ENCODE measurements around the gene FGD2. TPM values are rescaled to one million over a fixed set of nuclear protein-coding genes. Genes with fewer than 3 reads are reported as not detected.

The FGD2 gene
- total and polyA plus RNA-seq, 2 of the 4 experiments (the other 2 are of a cell fraction), result 0.07 TPM; not detected in 1

GRCh38 chr6:37068356-37069270 is 63.2 kb downstream of the FGD2 start (continued):
- no peak for TF ChIP-seq CTCF (conservative IDR thresholded peaks at IDR 0.05; ENCODE audit: low read depth, low read length)
- no peak for TF ChIP-seq ELK1 (IDR thresholded peaks at IDR 0.05; ENCODE audit: borderline replicate concordance, low read depth, low read length)
- TF ChIP-seq NFE2L2 (IDR thresholded peaks at IDR 0.05; ENCODE audit: low read depth, low read length), result no peak
